ENCODE results near the gene NTM. TPM values are rescaled to one million over a fixed set of nuclear protein-coding genes. Genes with fewer than 3 reads are reported as not detected.

Gene NTM
- polyA plus RNA-seq, 1 donor from 2014 or later: 39.4 TPM

DNA sequence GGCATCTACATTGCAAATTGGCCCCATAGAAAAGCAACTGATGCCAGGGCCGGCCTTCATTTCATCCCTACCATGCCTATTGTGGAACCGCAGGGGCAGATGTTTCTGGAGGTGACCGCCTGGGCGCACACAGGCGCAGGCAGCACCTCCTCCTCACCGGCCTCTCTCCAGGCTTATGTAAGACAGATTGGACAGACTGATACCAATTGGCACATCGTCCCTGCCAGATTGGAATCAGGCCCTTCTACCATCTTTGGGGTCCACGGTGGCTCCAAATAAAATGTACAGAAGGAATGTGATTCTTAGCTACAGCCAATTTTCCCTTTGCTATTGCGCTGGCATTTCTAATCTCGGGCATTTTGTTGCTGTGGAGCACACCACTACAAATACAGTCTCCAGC is 732.6 kb downstream of the NTM start:
- no peak overlapping the region for H3K4me2 ChIP-seq (ENCODE audit: low read length)
- H3K9me2 ChIP-seq (ENCODE audit: insufficient read depth, low read length): no peaks in the 10 kb centered on the region
- no peaks in the 10 kb centered on the region for H4K20me1 ChIP-seq (ENCODE audit: insufficient read depth)
- H3K9ac ChIP-seq (ENCODE audit: low read length): no peak overlapping the region
- H2AFZ ChIP-seq (ENCODE audit: low read depth, low read length): no peak overlapping the region
- TF ChIP-seq EP300 (conservative IDR thresholded peaks at IDR 0.05; ENCODE audit: poor library complexity, severe bottlenecking) (no peak), TAF1 (IDR thresholded peaks at IDR 0.05; ENCODE audit: low read depth) (no peak), SMC3 (conservative IDR thresholded peaks at IDR 0.05; ENCODE audit: poor library complexity) (no peak), EZH2 (IDR thresholded peaks at IDR 0.05; ENCODE audit: borderline replicate concordance, insufficient read depth, low read length, poor library complexity, severe bottlenecking) (no peak)
- TF ChIP-seq, protein P1, sequence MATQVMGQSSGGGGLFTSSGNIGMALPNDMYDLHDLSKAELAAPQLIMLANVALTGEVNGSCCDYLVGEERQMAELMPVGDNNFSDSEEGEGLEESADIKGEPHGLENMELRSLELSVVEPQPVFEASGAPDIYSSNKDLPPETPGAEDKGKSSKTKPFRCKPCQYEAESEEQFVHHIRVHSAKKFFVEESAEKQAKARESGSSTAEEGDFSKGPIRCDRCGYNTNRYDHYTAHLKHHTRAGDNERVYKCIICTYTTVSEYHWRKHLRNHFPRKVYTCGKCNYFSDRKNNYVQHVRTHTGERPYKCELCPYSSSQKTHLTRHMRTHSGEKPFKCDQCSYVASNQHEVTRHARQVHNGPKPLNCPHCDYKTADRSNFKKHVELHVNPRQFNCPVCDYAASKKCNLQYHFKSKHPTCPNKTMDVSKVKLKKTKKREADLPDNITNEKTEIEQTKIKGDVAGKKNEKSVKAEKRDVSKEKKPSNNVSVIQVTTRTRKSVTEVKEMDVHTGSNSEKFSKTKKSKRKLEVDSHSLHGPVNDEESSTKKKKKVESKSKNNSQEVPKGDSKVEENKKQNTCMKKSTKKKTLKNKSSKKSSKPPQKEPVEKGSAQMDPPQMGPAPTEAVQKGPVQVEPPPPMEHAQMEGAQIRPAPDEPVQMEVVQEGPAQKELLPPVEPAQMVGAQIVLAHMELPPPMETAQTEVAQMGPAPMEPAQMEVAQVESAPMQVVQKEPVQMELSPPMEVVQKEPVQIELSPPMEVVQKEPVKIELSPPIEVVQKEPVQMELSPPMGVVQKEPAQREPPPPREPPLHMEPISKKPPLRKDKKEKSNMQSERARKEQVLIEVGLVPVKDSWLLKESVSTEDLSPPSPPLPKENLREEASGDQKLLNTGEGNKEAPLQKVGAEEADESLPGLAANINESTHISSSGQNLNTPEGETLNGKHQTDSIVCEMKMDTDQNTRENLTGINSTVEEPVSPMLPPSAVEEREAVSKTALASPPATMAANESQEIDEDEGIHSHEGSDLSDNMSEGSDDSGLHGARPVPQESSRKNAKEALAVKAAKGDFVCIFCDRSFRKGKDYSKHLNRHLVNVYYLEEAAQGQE (IDR thresholded peaks at IDR 0.05; ENCODE audit: borderline replicate concordance): no peak
- no peaks in the 10 kb centered on the region for H3F3A ChIP-seq (ENCODE audit: insufficient read depth, low read length, poor library complexity, severe bottlenecking)
- H3K79me2 ChIP-seq (replicated peaks; ENCODE audit: insufficient read depth, low read length): no peaks in the 10 kb centered on the region
- H3K27ac ChIP-seq (ENCODE audit: low read length): no peak overlapping the region
- no peak overlapping the region for H3K4me3 ChIP-seq (ENCODE audit: low read length)
- no peaks in the 10 kb centered on the region for H3K9me3 ChIP-seq (ENCODE audit: low read length)
- no peaks in the 10 kb centered on the region for H3K36me3 ChIP-seq (ENCODE audit: insufficient read depth, low read length)
- no peaks in the 10 kb centered on the region for H3K27me3 ChIP-seq (ENCODE audit: insufficient read depth, low read depth, low read length)

DNA sequence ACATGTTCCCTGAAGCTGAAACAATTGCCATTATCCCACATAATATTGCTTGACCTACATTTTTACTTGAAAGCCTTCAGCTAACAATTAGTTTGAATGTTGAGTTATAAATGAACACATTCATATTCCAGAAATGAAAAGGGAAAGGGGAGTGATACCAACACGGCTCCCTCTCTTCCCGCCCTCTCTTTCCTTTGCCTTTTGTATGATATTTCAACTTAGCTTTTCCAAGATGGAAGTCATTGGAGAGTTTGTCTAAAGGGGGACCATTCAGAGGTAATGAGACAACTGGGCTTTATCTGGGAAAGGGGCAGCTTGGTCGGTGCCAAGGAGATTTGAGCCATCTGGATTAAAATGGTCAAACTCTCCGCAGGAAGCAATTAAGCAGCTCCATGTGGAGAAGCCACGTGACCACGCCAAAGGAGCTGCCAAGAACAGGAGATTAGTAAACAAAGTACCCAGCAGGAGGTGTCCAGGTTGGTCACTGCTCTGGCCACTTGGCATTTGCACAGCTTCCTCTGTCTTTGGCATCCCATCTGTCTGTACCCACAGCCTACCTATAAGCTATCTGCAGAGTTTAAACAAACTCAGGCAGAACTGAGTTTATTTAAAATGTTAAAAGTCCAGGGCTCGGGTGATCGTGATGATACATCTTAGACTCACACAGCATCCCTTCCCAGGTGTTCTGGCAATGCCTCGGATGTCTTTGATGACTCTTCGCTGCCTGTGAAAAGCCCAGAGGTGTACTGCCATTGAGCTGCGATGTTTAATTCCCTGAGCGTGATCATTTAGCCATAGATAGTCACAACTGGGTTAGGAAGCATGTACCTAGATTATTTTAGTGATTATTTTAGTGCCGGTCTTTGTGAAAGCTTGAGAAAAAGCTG is 735.9 kb downstream of the NTM start:
- Histone ChIP-seq H3K9me2 (ENCODE audit: insufficient read depth, low read length) (no peaks in the 10 kb centered on the region), H3K27me3 (ENCODE audit: insufficient read depth, low read depth, low read length) (no peaks in the 10 kb centered on the region), H3K27ac (ENCODE audit: low read length) (no peak overlapping the region), H3K9ac (ENCODE audit: low read length) (no peak overlapping the region), H3K36me3 (ENCODE audit: insufficient read depth, low read length) (no peaks in the 10 kb centered on the region), H3K9me3 (ENCODE audit: low read length) (no peaks in the 10 kb centered on the region), H3F3A (ENCODE audit: insufficient read depth, low read length, poor library complexity, severe bottlenecking) (no peaks in the 10 kb centered on the region), H3K79me2 (replicated peaks; ENCODE audit: insufficient read depth, low read length) (no peaks in the 10 kb centered on the region), H3K4me2 (ENCODE audit: low read length) (no peak overlapping the region), H2AFZ (ENCODE audit: low read depth, low read length) (no peak overlapping the region), H3K4me3 (ENCODE audit: low read length) (no peak overlapping the region), H4K20me1 (ENCODE audit: insufficient read depth) (no peaks in the 10 kb centered on the region)
- TF ChIP-seq POLR2AphosphoS5 (IDR thresholded peaks at IDR 0.05): no peak
- TF ChIP-seq, protein P2, sequence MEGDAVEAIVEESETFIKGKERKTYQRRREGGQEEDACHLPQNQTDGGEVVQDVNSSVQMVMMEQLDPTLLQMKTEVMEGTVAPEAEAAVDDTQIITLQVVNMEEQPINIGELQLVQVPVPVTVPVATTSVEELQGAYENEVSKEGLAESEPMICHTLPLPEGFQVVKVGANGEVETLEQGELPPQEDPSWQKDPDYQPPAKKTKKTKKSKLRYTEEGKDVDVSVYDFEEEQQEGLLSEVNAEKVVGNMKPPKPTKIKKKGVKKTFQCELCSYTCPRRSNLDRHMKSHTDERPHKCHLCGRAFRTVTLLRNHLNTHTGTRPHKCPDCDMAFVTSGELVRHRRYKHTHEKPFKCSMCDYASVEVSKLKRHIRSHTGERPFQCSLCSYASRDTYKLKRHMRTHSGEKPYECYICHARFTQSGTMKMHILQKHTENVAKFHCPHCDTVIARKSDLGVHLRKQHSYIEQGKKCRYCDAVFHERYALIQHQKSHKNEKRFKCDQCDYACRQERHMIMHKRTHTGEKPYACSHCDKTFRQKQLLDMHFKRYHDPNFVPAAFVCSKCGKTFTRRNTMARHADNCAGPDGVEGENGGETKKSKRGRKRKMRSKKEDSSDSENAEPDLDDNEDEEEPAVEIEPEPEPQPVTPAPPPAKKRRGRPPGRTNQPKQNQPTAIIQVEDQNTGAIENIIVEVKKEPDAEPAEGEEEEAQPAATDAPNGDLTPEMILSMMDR (IDR thresholded peaks at IDR 0.05; ENCODE audit: poor library complexity, severe bottlenecking): no peak
- TF ChIP-seq EP300 (conservative IDR thresholded peaks at IDR 0.05; ENCODE audit: poor library complexity, severe bottlenecking): no peak
- no peak for TF ChIP-seq MXI1 (conservative IDR thresholded peaks at IDR 0.05; ENCODE audit: poor library complexity, severe bottlenecking)
- no peak for TF ChIP-seq TAF1 (IDR thresholded peaks at IDR 0.05; ENCODE audit: low read depth)
- TF ChIP-seq RAD21 (conservative IDR thresholded peaks at IDR 0.05): no peak
- TF ChIP-seq EZH2 (IDR thresholded peaks at IDR 0.05; ENCODE audit: borderline replicate concordance, insufficient read depth, low read length, poor library complexity, severe bottlenecking): no peak
- TF ChIP-seq, protein P1 (IDR thresholded peaks at IDR 0.05; ENCODE audit: borderline replicate concordance): no peak
- TF ChIP-seq SMC3 (conservative IDR thresholded peaks at IDR 0.05; ENCODE audit: poor library complexity): no peak

All from neural cell (in vitro differentiated cells).